Mammary epithelial cell (primary cell): ENCODE measurements around the gene SPAAR.

Source experiments
- EZH2 ChIP-seq: IDR thresholded peaks from 2 replicates; pipeline ENCODE4 v1.6.1; 2012; ENCODE audit warnings: low read length, inconsistent platforms, borderline replicate concordance
- TF ChIP-seq, protein P1 (sequence below), 2 donors: IDR thresholded peaks in 1 of 2; conservative IDR thresholded peaks in 1 of 2; 2 replicates each; pipeline ENCODE4 v1.5.1; 2011 to 2012; ENCODE audit warnings: inconsistent platforms in 2 of 2, low read length in 2 of 2, mild to moderate bottlenecking in 2 of 2, control low read depth in 1 of 2, low read depth in 1 of 2; ENCODE audit not compliant: insufficient read depth in 1 of 2; ENCODE audit errors: extremely low read depth in 1 of 2

DNA sequence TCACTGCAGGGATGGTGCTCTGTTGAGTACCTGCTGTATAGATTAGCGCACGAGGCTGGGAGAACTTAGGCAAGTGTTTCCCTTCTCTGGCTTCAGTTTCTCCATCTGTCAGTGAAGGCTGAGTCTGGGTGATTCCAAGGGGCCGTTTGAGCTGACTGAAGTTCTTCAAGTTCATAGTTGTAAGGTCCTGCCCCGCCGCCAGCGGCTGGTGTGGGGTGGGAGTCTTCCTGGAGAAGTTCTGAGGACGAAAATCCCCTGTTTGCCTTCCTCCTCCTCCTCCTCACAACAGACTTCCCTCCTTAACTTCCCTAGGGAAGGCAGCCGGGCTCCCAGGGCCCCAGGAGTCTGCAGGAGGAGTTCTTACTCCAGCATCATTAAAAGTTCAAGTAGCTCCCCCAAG is 5.0 kb upstream of the SPAAR start:
- TF ChIP-seq, protein P1, sequence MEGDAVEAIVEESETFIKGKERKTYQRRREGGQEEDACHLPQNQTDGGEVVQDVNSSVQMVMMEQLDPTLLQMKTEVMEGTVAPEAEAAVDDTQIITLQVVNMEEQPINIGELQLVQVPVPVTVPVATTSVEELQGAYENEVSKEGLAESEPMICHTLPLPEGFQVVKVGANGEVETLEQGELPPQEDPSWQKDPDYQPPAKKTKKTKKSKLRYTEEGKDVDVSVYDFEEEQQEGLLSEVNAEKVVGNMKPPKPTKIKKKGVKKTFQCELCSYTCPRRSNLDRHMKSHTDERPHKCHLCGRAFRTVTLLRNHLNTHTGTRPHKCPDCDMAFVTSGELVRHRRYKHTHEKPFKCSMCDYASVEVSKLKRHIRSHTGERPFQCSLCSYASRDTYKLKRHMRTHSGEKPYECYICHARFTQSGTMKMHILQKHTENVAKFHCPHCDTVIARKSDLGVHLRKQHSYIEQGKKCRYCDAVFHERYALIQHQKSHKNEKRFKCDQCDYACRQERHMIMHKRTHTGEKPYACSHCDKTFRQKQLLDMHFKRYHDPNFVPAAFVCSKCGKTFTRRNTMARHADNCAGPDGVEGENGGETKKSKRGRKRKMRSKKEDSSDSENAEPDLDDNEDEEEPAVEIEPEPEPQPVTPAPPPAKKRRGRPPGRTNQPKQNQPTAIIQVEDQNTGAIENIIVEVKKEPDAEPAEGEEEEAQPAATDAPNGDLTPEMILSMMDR (conservative IDR thresholded peaks at IDR 0.05 in 1 of 2, IDR thresholded peaks at IDR 0.05 in 1 of 2; ENCODE audit: extremely low read depth in 1 of 2, insufficient read depth in 1 of 2, low read depth in 1 of 2, low read length in 2 of 2): no peak
- TF ChIP-seq EZH2: no peak
